ENCODE measurements around the gene IL10. TPM values are rescaled to one million over a fixed set of nuclear protein-coding genes. Genes with fewer than 3 reads are reported as not detected.

The IL10 gene
- total RNA-seq, 1 donor from 2014 or later: not detected

DNA sequence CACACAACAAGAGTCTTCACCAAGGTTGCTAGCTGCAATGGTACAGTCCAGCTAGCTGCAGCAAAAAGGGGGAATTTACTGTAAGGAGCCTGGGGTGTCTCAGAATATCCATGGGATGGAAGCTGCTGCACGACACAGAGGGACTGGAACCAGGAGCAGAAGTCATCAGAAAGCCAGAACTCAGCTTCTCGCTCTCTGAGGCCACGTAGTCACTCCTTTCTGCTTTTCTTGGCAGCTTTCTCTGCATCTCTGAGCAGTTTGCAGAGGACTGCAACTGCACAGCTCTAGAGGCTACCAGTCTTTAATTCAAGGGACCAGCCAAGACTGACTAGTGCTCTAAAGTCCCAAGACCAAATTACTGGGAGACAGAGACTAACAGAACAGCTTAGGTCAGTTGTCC, 27.0 kb upstream of the IL10 start:
- Mint-ChIP-seq H3K4me3 (ENCODE audit: unreplicated experiment) (no peak overlapping the region), H3K9me3 (ENCODE audit: unreplicated experiment) (no peaks in the 10 kb centered on the region), H3K27me3 (ENCODE audit: unreplicated experiment) (peaks cover under 1% of the 10 kb centered on the region), H3K36me3 (ENCODE audit: unreplicated experiment) (no peaks in the 10 kb centered on the region), H3K27ac (ENCODE audit: unreplicated experiment) (no peak overlapping the region), H3K4me1 (ENCODE audit: low read depth, unreplicated experiment) (no peaks in the 10 kb centered on the region)
- DNase-seq: no peak
- TF ChIP-seq, protein P1, sequence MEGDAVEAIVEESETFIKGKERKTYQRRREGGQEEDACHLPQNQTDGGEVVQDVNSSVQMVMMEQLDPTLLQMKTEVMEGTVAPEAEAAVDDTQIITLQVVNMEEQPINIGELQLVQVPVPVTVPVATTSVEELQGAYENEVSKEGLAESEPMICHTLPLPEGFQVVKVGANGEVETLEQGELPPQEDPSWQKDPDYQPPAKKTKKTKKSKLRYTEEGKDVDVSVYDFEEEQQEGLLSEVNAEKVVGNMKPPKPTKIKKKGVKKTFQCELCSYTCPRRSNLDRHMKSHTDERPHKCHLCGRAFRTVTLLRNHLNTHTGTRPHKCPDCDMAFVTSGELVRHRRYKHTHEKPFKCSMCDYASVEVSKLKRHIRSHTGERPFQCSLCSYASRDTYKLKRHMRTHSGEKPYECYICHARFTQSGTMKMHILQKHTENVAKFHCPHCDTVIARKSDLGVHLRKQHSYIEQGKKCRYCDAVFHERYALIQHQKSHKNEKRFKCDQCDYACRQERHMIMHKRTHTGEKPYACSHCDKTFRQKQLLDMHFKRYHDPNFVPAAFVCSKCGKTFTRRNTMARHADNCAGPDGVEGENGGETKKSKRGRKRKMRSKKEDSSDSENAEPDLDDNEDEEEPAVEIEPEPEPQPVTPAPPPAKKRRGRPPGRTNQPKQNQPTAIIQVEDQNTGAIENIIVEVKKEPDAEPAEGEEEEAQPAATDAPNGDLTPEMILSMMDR (IDR thresholded peaks at IDR 0.05; ENCODE audit: partially characterized antibody, unreplicated experiment): no peak

- Mint-ChIP-seq H3K4me3 (ENCODE audit: unreplicated experiment) (no peak overlapping the region), H3K27ac (ENCODE audit: unreplicated experiment) (no peak overlapping the region), H3K27me3 (ENCODE audit: unreplicated experiment) (peaks cover 3% of the 10 kb centered on the region), H3K9me3 (ENCODE audit: unreplicated experiment) (no peaks in the 10 kb centered on the region), H3K36me3 (ENCODE audit: unreplicated experiment) (no peaks in the 10 kb centered on the region), H3K4me1 (ENCODE audit: low read depth, unreplicated experiment) (no peaks in the 10 kb centered on the region)
- TF ChIP-seq, protein P1 (IDR thresholded peaks at IDR 0.05; ENCODE audit: partially characterized antibody, unreplicated experiment): no peak
- DNase-seq: no peak
Observed at GRCh38 chr1:206798384-206798996, 26.2 kb upstream of the IL10 start.

DNA sequence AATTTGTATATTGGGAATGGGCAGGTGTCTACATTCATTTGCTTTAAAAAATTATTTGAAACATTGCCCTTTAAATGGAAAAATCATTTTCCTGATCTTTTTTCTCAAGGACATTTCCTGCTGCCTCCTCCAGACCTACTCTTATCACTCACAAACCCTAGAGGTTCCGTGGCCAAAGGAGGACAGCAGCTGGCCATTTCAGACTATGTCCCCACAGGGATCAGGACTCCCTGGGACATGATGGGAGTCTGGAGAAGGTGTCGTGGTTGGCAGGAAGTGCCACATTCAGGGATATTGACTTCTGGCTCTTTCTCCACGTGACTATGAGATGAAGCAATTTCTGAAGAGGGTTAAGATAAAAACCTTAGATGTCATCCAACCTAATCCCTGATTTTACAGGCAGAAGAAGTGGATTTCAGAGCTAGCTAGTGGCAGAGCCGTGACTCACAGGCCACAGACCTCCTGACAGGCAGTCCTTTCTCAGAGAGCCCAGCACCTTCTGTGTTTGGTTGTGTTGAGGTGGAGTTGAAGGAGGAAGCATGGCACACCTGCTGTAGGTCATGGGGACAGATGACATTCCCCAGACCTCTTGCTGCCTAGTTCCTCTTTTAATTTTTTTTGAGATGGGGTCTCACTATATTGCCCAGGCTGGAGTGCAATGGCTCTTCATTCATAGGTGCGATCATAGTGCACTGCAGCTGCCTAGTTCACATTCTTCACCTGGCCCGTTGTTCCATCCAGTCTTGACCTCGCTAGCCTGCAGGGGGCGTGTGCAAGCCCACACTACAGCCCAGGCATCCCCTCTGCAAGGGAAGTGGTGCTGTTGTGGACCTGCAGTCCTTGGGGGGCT, 25.5 kb upstream of the IL10 start:
- peaks cover 3% of the 10 kb centered on the region for H3K27me3 Mint-ChIP-seq (ENCODE audit: unreplicated experiment)
- TF ChIP-seq, protein P1 (IDR thresholded peaks at IDR 0.05; ENCODE audit: partially characterized antibody, unreplicated experiment): peak; percentile 58
- no peaks in the 10 kb centered on the region for H3K9me3 Mint-ChIP-seq (ENCODE audit: unreplicated experiment)
- no peak overlapping the region for H3K27ac Mint-ChIP-seq (ENCODE audit: unreplicated experiment)
- no peaks in the 10 kb centered on the region for H3K4me1 Mint-ChIP-seq (ENCODE audit: low read depth, unreplicated experiment)
- H3K36me3 Mint-ChIP-seq (ENCODE audit: unreplicated experiment): no peaks in the 10 kb centered on the region
- no peak overlapping the region for H3K4me3 Mint-ChIP-seq (ENCODE audit: unreplicated experiment)
- DNase-seq: peak; percentile 50

DNA sequence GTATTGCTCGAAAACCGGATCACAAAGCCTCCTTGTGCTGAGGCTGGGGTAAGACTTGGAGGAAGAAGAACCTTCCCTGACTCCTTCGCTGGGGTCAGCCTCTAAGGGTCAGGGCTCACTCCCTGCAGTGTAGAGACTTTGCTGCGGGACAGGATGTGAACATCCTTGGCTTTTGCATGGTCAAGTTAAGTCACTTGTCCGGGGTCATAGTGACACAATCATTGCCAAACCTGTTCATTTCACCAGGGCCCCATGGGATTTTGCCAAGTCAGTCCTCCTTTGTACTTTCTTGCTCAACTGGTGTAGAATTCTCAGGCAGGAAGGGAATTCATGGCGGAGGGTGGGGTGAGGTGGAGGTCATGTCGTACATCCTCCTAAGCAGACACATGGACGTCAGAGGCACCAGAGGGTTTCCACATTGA, 24.7 kb upstream of the IL10 start:
- Mint-ChIP-seq H3K27ac (ENCODE audit: unreplicated experiment) (no peak overlapping the region), H3K36me3 (ENCODE audit: unreplicated experiment) (no peaks in the 10 kb centered on the region), H3K4me3 (ENCODE audit: unreplicated experiment) (no peak overlapping the region), H3K9me3 (ENCODE audit: unreplicated experiment) (no peaks in the 10 kb centered on the region), H3K27me3 (ENCODE audit: unreplicated experiment) (peaks cover 3% of the 10 kb centered on the region), H3K4me1 (ENCODE audit: low read depth, unreplicated experiment) (no peaks in the 10 kb centered on the region)
- DNase-seq: no peak
- TF ChIP-seq, protein P1 (IDR thresholded peaks at IDR 0.05; ENCODE audit: partially characterized antibody, unreplicated experiment): no peak

GRCh38 chr1:206796116-206796515, 23.8 kb upstream of the IL10 start:
- no peak for DNase-seq
- TF ChIP-seq, protein P1 (IDR thresholded peaks at IDR 0.05; ENCODE audit: partially characterized antibody, unreplicated experiment): no peak
- no peaks in the 10 kb centered on the region for H3K9me3 Mint-ChIP-seq (ENCODE audit: unreplicated experiment)
- H3K27ac Mint-ChIP-seq (ENCODE audit: unreplicated experiment): no peak overlapping the region
- no peaks in the 10 kb centered on the region for H3K36me3 Mint-ChIP-seq (ENCODE audit: unreplicated experiment)
- peaks cover 3% of the 10 kb centered on the region for H3K27me3 Mint-ChIP-seq (ENCODE audit: unreplicated experiment)
- no peaks in the 10 kb centered on the region for H3K4me1 Mint-ChIP-seq (ENCODE audit: low read depth, unreplicated experiment)
- no peak overlapping the region for H3K4me3 Mint-ChIP-seq (ENCODE audit: unreplicated experiment)
